Head of caudate nucleus (tissue), 42 donors: ENCODE data around the gene B4GALNT4.
"Not testable (repeated sequence)": the region's sequence is repeated elsewhere in the genome, so short reads cannot be mapped to it uniquely, and the experiment has no call there.

Experiments used
- DNase-seq, 42 donors: peaks; one replicate each; pipeline versions ENCODE4 v3.0.0 to v3.0.0-alpha.2; 2020 to 2021; ENCODE audit warnings: mixed read lengths in 7 of 42
- intact Hi-C: fragments of 100-400 bp; cut with DNase I; formaldehyde crosslinking; loops from one replicate; pipeline ENCODE4 v1.15.0; 2022

The B4GALNT4 gene

DNA sequence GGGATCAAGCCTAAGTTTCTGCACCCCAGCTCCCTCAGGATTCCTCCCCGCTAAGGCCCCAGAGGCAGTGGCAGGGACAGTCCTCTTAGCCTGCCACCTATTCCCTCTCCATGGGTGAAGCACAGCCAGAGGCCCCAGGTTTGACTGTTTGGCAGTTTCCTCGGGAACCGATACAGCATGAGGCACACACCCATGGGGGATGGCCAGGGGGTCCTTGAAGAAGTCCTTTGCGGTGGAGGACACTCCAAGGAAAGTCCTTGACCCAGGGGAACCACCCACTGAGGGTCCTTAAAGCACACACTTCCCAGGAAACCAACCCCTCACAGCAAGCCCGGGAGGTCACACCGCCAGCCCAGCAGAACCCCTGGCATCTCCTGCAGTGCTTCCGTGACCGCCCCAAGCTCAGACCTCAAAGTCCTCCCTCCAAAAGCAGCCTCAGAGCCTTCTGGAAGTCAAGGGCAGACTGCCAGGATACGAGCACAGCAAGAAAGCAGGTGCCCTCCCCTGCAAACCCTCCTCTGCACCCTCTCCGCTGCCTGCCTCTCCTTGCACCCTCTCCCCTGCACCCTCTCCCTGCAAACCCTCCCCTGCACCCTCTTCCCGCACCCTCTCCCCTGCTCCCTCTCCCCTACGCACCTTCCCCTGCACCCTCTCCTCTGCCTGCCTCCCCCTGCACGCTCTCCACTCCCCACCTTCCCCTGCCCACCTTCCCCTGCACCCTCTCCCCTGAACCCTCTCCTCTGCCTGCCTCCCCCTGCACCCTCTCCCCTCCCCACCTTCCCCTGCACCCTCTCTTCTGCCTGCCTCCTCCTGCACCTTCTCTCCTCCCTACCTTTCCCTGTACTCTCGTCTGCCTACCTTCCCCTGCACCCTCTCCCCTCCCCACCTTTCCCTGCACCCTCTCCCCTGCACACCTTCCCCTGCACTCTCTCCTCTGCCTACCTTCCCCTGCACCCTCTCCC is 44.1 kb downstream of the B4GALNT4 start:
- no peak for DNase-seq
- intact Hi-C loops: no loop called here

- intact Hi-C loops: no loop called here
- DNase-seq: no peak
Observed at GRCh38 chr11:414318-414857, 45.1 kb downstream of the B4GALNT4 start.

GRCh38 chr11:415640-416041 is 46.3 kb downstream of the B4GALNT4 start:
- no peak for DNase-seq
- intact Hi-C loops: no loop called here

- DNase-seq: no peak
- intact Hi-C loops: no loop called here
Observed at GRCh38 chr11:416051-416756, 46.9 kb downstream of the B4GALNT4 start.

DNA sequence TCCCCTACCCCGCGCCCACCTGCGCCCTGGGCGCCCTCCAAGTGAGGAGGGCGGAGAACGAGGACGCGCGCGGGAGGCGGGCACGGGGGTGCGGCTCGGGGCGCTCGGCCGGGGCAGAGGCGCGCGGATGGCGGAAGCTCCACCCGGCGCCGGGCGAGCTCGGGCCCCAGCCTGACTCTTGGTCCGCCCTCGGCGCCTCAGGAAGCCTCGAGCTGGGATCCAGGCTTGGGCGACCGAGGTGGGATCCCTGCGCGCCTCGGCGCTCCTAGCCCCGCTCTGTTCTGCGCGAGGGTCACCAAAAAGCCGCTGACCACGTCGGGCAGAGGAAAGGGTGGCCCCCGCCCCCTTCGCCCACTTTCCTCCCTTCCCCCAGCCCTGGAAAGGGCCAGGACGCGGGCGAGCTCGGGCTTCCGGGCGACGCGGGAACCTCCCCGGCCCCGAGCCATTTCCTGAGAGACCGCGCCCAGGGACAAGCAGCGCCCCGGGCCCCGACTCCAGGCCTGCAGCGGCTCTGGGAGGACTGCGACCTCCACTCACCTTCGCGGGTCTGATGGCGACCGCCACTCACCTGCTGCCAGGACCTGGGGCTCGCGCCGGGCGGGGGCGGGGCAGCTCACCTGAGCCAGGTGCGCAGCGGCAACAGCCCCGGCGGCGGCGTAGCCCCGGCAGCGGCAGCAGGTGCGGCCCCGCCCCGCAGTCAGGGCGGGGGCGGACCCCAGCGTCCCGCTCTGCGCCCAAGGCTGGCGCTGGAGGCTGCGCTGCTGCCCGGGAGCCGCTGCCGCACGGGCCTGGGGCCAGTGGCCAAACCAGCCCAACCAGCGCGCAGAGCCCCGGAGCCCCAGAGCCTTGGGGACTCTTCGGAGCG is 47.7 kb downstream of the B4GALNT4 start:
- intact Hi-C loops: no loop called here
- peak in 1 of 42 donors; percentile 27 for DNase-seq

- intact Hi-C loops: no loop called here
- DNase-seq: no peak
Observed at GRCh38 chr11:417652-418342, 48.5 kb downstream of the B4GALNT4 start.

- intact Hi-C loops: no loop called here
- no peak for DNase-seq
Observed at GRCh38 chr11:418343-419247, 49.3 kb downstream of the B4GALNT4 start.

DNA sequence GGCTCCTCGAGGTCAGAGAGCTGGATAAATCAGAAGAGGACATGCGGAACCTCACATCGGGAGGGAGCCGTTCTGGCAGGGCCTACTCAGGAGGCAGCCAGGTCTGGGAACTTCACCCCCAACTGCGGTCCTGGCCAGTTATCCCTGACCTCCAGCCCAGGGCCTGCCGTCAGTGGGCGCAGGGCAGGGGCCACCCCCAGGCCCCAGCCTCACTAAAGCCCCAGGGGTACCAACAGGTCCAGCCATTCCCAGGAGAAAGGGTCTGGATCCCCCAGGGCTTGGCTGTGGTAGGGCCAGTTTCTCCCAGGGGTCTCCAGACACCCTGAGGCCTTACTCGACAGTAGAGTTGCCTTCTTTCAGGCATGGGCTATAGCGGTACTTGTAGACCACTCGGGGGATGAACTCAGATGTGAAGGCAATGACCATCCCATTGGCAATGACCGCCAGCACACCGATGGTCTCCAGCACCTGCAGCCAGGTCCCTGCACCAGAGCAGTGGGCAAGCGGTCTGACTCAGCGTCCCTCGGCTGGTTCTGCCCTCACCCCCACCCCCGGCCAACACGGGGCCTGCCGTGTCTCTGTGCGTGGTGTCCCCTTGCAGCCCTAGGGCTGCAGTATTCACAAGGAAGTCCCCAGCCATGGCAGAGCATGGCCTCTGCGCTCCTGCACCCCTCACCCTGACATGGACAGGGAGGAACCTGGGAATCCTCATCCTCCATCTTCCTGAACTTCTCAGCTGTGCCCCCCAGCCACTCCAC is 50.1 kb downstream of the B4GALNT4 start:
- intact Hi-C loops: no loop called here

DNA sequence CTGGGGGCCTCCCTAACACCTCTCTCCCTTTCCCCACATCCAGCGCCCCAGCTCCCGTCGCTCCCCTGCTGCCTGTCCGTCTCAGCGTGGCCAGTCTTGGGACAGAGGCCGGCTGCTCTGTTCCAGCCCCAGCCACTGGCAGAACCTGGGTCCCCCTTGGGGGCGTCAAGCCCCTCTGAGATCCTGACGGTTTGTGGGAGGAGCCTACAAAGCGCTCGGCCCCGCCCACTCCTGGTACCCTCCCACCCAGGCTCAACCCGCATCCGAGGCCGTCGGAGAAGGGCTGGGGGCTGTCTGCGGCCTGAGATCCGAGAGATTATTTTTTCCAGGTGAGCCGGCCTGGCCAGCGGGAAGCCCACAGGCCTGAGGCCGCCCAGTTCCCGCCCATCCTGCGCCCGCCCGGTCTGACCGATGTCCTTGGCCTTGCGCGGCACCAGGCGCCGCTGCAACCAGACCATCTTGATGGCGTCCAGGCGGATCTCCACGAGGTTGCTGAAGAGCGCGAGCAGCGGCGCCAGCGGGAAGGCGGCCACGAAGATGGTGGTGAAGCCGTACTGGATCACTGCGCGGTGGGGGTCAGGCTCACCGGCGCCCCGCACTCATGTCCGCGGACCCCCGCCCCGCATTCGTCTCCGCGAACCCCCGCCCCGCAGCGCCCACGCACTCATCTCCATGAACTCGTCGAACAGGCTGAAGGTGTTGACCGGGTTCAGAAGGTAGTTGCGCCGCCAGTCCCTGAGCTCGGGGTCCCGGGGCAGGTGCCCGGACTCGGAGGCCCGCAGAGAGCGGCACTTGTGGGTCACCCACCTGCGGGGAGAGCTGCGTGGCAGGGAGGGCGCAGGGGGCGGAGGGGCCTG is 51.0 kb downstream of the B4GALNT4 start:
- no peak for DNase-seq
- intact Hi-C loops: no loop called here

More for the DNA sequence above, 50.1 kb downstream of the B4GALNT4 start:
- DNase-seq: no peak

- no peak for DNase-seq
- intact Hi-C loops: no loop called here
Observed at GRCh38 chr11:420911-421321, 51.6 kb downstream of the B4GALNT4 start.

DNA sequence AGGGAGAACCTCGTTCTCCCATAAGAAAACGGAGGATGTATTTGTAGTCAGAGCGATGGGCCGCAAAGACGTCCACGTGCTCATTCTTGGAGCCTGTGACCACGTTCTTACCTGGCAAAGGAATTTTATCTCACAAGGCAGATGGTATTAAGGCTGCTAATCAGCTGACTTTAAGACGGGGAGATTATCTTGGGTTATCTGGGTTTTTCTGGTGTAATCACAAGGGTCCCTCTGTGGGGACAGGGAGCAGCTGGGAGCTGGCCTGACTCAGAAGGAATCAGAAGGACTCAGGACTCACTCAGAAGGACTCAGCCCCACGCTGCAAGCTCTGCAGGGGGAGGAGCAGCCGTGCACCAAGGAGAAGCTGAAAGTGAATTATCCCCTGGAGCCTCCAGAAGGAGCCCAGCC is 53.0 kb downstream of the B4GALNT4 start:
- DNase-seq: no peak
- intact Hi-C loops: no loop called here

DNA sequence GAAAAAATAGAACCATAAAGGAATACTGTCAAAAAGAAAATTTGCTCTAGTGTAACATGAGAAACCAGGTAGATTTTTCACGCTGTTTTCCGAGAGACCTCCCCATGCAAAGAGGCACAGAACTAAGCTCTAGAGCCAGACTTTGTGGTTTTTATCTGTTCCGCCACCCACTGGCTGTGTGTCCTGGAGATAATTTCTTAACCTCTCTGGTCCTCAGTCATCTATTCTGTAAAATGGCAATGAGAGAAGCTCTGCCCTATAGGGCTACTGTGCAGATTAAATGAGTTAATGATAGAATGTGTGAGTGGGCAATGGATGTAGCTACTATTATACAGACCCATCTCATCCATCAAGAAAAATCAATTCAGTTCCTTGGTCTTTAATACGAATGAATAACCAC is 54.9 kb downstream of the B4GALNT4 start:
- intact Hi-C loops: no loop called here
- DNase-seq: no peak

DNA sequence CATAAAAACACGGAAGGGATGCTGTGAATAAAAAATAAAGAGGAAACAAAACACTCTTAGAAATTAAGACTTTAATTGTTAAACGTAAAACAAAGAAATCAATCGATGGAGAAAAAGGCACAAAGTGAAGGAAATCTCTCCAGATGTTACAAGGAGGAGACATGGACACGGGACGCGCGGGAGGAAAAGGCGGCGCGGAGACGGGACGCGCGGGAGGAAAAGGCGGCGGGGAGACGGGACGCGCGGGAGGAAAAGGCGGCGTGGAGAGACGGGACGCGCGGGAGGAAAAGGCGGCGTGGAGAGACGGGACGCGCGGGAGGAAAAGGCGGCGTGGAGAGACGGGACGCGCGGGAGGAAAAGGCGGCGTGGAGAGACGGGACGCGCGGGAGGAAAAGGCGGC is 55.5 kb downstream of the B4GALNT4 start:
- DNase-seq, intact Hi-C loops: not testable (repeated sequence)

DNA sequence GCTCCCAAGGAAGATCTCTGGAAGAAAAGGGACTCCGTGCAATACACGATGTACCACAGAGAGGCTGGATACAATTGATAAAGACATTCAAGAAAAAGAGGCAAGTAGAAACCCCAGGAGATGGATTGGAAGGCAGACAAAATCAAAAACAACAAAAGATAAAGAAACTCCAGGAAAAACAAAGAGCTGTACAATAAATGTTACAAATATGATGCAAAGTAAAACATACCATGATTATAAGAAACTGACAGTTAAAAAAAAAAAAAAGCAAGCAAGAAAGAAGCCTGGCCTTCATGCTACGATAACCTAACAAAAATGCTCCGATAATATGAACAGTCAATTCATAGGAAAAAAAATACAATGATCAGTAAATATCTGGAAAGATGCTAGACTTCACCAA is 56.0 kb downstream of the B4GALNT4 start:
- no peak for DNase-seq
- intact Hi-C loops: no loop called here

DNA sequence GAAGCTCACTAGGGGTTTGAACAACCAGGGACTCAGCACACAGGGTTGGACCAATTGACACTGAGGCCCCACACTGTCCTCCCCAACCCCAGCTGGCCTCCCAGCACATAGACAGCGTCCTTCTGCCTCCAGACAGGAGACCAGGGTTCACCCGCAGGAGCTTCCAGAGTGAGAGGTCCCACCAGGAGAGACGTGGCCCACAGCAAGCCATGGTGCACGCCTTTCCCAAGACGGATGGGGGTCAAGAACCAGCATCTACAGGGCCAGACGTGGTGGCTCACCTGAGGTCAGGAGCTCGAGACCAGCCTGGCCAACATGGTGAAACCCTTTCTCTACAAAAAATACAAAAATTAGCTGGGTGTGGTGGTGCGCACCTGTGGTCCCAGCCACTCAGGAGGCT is 57.6 kb downstream of the B4GALNT4 start:
- intact Hi-C loops: no loop called here
- peak in 1 of 42 donors; percentile 1 for DNase-seq

DNA sequence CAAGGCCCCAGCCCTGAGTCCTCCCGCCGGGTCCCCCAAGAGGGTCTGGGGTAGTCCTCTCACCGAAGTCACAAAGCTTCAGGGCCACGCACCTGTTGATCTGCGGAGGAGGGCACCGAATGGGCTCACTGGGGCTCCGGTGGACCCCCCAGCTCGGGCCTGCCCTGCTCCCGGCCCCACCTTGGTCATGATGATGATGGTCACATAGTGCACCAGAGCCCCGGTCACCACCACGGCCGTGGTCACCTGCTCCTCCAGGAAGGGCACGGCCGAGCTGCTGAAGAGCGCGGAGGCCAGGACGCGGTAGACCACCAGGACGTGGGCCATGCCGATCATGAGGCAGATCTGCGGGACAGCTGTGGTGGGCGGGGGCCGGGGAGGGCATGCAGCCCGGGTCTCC is 59.0 kb downstream of the B4GALNT4 start:
- intact Hi-C loops: no loop called here
- DNase-seq: no peak
